ENCODE measurements around the gene MCEMP1. TPM values are rescaled to one million over a fixed set of nuclear protein-coding genes. Genes with fewer than 3 reads are reported as not detected.
A peak's percentile ranks its signal among the peaks of the same experiment; 100 is the strongest.
"Not testable (repeated sequence)": the region's sequence is repeated elsewhere in the genome, so short reads cannot be mapped to it uniquely, and the experiment has no call there.

Gene MCEMP1
- total RNA-seq, 1 donor = not detected

DNA sequence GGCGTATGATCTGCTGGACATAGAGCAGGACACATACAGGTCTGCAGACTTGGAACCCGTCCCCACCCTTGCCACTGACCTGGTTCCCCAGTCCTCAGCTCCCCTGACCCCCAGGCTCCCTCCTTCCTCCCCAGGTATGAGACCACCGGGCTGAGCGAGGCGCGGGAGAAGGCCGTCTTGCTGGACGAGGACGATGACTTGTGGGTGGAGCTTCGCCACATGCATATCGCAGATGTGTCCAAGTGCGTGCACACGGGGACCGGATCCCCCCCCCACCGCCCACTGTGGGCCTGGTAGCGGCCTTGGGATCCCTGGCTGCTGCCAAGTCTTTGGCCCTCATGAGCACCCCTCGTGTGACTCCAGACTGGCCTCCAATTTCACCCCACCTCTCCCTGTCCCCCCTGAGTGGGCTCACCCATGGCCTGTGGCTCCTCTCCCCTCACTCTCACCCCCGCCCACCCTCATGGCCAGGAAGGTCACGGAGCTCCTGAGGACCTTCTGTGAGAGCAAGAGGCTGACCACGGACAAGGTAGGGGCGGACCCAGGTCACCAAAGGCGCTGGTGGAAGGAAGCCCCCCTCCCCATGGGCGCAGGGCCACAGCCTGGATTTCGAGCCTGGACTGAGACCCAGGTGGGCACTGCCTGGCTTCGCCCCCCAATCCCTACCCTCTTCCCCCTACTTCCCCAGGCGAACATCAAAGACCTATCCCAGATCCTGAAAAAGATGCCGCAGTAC, 34.4 kb upstream of the MCEMP1 start:
- no peaks in the 10 kb centered on the region for H3K36me3 ChIP-seq (ENCODE audit: insufficient read depth, low read length)
- no peak overlapping the region for H2AFZ ChIP-seq (ENCODE audit: low read length)
- no peaks in the 10 kb centered on the region for H4K20me1 ChIP-seq (ENCODE audit: insufficient read depth, low read length)
- no peaks in the 10 kb centered on the region for H3K79me2 ChIP-seq (ENCODE audit: insufficient read depth, low read length)
- no peak overlapping the region for H3K4me2 ChIP-seq (ENCODE audit: insufficient read depth, low read length)
- H3K27ac ChIP-seq (ENCODE audit: low read depth, low read length) = no peak overlapping the region
- peak; percentile 70 for DNase-seq (ENCODE audit: insufficient read length, low spot score, missing footprints)
- TF ChIP-seq, protein P1, sequence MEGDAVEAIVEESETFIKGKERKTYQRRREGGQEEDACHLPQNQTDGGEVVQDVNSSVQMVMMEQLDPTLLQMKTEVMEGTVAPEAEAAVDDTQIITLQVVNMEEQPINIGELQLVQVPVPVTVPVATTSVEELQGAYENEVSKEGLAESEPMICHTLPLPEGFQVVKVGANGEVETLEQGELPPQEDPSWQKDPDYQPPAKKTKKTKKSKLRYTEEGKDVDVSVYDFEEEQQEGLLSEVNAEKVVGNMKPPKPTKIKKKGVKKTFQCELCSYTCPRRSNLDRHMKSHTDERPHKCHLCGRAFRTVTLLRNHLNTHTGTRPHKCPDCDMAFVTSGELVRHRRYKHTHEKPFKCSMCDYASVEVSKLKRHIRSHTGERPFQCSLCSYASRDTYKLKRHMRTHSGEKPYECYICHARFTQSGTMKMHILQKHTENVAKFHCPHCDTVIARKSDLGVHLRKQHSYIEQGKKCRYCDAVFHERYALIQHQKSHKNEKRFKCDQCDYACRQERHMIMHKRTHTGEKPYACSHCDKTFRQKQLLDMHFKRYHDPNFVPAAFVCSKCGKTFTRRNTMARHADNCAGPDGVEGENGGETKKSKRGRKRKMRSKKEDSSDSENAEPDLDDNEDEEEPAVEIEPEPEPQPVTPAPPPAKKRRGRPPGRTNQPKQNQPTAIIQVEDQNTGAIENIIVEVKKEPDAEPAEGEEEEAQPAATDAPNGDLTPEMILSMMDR (IDR thresholded peaks at IDR 0.05; ENCODE audit: extremely low read depth, low read depth, low read length) = no peak
- no peaks in the 10 kb centered on the region for H3K4me1 ChIP-seq (ENCODE audit: insufficient read depth, low read length)
- H3K9me3 ChIP-seq (ENCODE audit: low read depth, low read length) = no peaks in the 10 kb centered on the region
- H3K27me3 ChIP-seq (ENCODE audit: insufficient read depth, low read length) = no peaks in the 10 kb centered on the region
- H3K4me3 ChIP-seq (ENCODE audit: insufficient read depth, low read length) = no peak overlapping the region

DNA sequence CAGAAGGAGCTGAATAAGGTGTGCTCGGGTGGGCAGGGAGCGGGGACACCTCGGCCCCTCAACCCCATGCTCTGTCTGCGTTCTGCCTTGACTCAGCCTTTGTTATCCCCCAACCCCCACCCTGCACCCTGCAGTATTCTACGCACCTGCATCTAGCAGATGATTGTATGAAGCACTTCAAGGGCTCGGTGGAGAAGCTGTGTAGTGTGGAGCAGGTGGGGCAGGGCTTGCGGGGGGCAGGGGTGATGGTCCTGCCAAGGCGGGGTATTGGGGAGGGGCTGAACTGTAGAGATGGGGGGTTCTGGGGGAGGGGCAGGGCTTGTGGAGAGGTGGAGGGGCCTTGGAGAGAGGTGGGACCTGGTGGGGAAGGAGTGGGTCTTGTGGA, 33.9 kb upstream of the MCEMP1 start:
- Histone ChIP-seq H3K4me3 (ENCODE audit: insufficient read depth, low read length) (no peak overlapping the region), H3K27me3 (ENCODE audit: insufficient read depth, low read length) (no peaks in the 10 kb centered on the region), H3K36me3 (ENCODE audit: insufficient read depth, low read length) (no peaks in the 10 kb centered on the region), H2AFZ (ENCODE audit: low read length) (no peak overlapping the region), H3K27ac (ENCODE audit: low read depth, low read length) (no peak overlapping the region), H3K4me2 (ENCODE audit: insufficient read depth, low read length) (no peak overlapping the region), H3K79me2 (ENCODE audit: insufficient read depth, low read length) (no peaks in the 10 kb centered on the region), H3K9me3 (ENCODE audit: low read depth, low read length) (no peaks in the 10 kb centered on the region), H3K4me1 (ENCODE audit: insufficient read depth, low read length) (no peaks in the 10 kb centered on the region), H4K20me1 (ENCODE audit: insufficient read depth, low read length) (no peaks in the 10 kb centered on the region)
- TF ChIP-seq, protein P1 (IDR thresholded peaks at IDR 0.05; ENCODE audit: extremely low read depth, low read depth, low read length) = no peak
- peak; percentile 83 for DNase-seq (ENCODE audit: insufficient read length, low spot score, missing footprints)

DNA sequence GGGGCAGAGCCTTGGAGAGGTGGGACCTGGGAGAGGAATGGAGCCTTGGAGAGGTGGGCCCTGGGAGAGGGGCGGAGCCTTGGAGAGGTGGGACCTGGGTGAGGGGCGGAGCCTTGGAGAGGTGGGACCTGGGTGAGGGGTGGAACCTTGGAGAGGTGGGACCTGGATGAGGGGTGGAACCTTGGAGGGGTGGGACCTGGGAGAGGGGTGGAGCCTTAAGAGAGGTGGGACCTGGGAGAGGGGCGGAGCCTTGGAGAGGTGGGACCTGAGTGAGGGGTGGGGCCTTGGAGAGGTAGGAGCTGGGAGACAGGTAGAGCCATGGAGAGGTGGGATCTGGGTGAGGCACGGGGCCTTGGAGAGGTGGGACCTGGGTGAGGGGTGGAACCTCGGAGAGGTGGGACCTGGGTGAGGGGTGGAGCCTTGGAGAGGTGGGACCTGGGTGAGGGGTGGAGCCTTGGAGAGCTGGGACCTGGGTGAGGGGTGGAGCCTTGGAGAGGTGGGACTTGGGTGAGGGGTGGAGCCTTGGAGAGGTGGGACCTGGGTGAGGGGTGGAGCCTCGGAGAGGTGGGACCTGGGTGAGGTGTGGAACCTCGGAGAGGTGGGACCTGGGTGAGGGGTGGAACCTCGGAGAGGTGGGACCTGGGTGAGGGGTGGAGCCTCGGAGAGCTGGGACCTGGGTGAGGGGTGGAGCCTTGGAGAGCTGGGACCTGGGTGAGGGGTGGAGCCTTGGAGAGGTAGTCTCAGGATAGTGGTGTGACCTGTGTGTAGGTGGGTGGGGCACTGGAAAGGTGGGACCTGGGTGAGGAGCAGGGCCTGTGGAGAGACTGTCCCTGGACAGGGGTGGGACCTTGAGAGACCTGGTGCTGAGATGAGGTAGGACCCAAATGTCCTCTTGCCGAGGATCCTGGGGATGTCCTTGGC, 33.0 kb upstream of the MCEMP1 start:
- not testable (repeated sequence) for H3K9me3 ChIP-seq (ENCODE audit: low read depth, low read length); H4K20me1 ChIP-seq (ENCODE audit: insufficient read depth, low read length); H3K4me1 ChIP-seq (ENCODE audit: insufficient read depth, low read length); H3K4me3 ChIP-seq (ENCODE audit: insufficient read depth, low read length); H2AFZ ChIP-seq (ENCODE audit: low read length); H3K79me2 ChIP-seq (ENCODE audit: insufficient read depth, low read length); H3K36me3 ChIP-seq (ENCODE audit: insufficient read depth, low read length); H3K27ac ChIP-seq (ENCODE audit: low read depth, low read length); H3K27me3 ChIP-seq (ENCODE audit: insufficient read depth, low read length); H3K4me2 ChIP-seq (ENCODE audit: insufficient read depth, low read length)
- DNase-seq (ENCODE audit: insufficient read length, low spot score, missing footprints) = peak; percentile 66

DNA sequence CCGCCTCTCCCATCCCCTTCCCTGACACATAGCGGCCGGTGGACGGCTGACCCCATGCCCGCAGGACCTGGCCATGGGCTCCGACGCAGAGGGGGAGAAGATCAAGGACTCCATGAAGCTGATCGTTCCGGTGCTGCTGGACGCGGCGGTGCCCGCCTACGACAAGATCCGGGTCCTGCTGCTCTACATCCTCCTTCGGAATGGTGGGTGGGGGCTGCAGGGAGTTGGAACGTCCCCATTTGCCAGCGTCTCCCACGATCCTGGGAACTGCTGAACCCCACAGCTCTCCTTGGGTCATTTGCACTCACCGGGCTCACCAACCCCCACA, 32.4 kb upstream of the MCEMP1 start:
- no peaks in the 10 kb centered on the region for H3K36me3 ChIP-seq (ENCODE audit: insufficient read depth, low read length)
- H3K27me3 ChIP-seq (ENCODE audit: insufficient read depth, low read length) = no peaks in the 10 kb centered on the region
- peak; percentile 79 for DNase-seq (ENCODE audit: insufficient read length, low spot score, missing footprints)
- no peak overlapping the region for H3K27ac ChIP-seq (ENCODE audit: low read depth, low read length)
- H3K79me2 ChIP-seq (ENCODE audit: insufficient read depth, low read length) = no peaks in the 10 kb centered on the region
- no peak overlapping the region for H2AFZ ChIP-seq (ENCODE audit: low read length)
- H4K20me1 ChIP-seq (ENCODE audit: insufficient read depth, low read length) = no peaks in the 10 kb centered on the region
- no peak overlapping the region for H3K4me2 ChIP-seq (ENCODE audit: insufficient read depth, low read length)
- H3K4me3 ChIP-seq (ENCODE audit: insufficient read depth, low read length) = no peak overlapping the region
- H3K9me3 ChIP-seq (ENCODE audit: low read depth, low read length) = no peaks in the 10 kb centered on the region
- TF ChIP-seq, protein P1 (IDR thresholded peaks at IDR 0.05; ENCODE audit: extremely low read depth, low read depth, low read length) = no peak
- H3K4me1 ChIP-seq (ENCODE audit: insufficient read depth, low read length) = no peaks in the 10 kb centered on the region
